Smooth muscle cell of trachea (primary cell): ENCODE results near the gene NAP1L1. TPM values are rescaled to one million over a fixed set of nuclear protein-coding genes. Genes with fewer than 3 reads are reported as not detected.

Experiments used
- total RNA-seq: library from RNA; depleted of rRNA; stranded (reverse); fragments of >200 nt; gene quantifications from 2 replicates; pipeline ENCODE4 v1.2.1, GENCODE V29; 2014

NAP1L1 gene
- 169 and 328 TPM in 2 replicates for total RNA-seq

GRCh38 chr12:76083904-76084862 is at the start of gene NAP1L1:
TSS of gene NAP1L1 (minus strand) at chr12:76084685. CDS start at chr12:76074219, 10,466 bp downstream.

GRCh38 chr12:76031414-76032042 is 53.0 kb downstream of the NAP1L1 start, which contains the start of gene PHLDA1:
TSS of gene PHLDA1 (minus strand) at chr12:76031776.

Other genes with a start within 250 kb of the NAP1L1 start
- 131 and 269 TPM in 2 replicates for gene PHLDA1, start 52.9 kb downstream of the NAP1L1 start, total RNA-seq